ENCODE measurements around the gene PDK4. TPM values are rescaled to one million over a fixed set of nuclear protein-coding genes. Genes with fewer than 3 reads are reported as not detected.

PDK4 gene
- total RNA-seq, result under 1 TPM; 0.35 to 0.44 TPM
- polyA plus RNA-seq, result not detected

DNA sequence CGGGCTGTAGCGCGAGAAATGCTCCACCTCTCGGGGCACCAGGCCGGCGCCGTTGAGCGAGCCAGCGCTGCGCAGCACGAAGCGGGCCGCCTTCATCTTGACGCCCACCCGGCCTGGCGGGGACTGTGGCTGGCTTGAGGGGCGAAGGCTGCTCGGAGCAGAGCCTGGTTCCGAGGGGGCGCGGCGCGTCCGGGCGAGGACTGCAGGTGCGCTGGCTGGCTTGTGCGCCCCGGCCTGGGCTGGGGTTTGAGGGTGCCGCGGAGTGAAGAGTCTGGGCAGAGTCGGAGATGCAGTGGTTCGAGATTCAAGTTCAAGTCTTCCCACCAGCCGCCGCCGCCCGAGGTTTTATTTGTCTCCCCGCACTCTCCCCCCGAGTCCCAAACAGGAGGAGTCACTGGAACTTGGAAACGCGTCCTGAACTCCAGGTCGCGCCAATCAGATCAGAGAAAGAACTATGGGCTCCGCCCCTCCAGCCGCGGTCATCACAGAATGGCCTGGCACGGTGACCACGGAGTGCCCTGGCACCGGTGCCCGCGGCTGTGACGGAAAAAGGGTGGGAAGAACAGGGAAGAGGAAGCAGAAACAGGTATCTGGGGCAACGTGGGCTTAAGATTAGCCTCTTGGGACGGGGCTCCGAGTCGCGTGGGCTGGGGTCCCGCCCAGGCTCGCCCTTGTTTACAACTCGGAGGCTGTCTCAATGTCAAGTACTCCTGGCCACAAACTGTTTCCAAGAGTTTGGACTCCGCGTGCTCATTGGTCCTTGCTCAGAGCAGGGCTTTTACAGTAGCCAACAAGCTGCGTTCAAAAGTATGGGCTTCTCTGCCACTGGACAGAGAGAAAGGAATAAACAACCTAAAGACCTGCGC, at the start of gene PDK4:
TSS of gene PDK4 (minus strand) at position 319 of the 866 bp plus-strand sequence. CDS start at position 96, 223 bp downstream.
- no peak within 1 kb of the TSS for H3K4me3 Mint-ChIP-seq
- no peaks in the 10 kb centered on the region for H3K36me3 ChIP-seq (ENCODE audit: insufficient read depth, low read length)
- H3K36me3 Mint-ChIP-seq, result no peaks in the 10 kb centered on the region
- DNase-seq, result no peak
- peaks cover 12 to 19% of the 10 kb centered on the region in 2 donors for H3K27me3 Mint-ChIP-seq
- no peaks in the 10 kb centered on the region for H3K27me3 ChIP-seq (ENCODE audit: insufficient read depth, low read length)
- no peaks in the 10 kb centered on the region for H3K4me1 ChIP-seq (ENCODE audit: insufficient read depth, low read length)
- POLR2A ChIA-PET (ENCODE audit: partially characterized antibody), result no interaction called here
- intact Hi-C loops (cut with micrococcal nuclease), result no loop called here
- CTCF ChIA-PET (ENCODE audit: partially characterized antibody), result no interaction called here
- no peak within 1 kb of the TSS for H3K27ac Mint-ChIP-seq
- peaks cover 0 to 7% (median 4%) of the 10 kb centered on the region in 4 donors for H3K4me1 Mint-ChIP-seq
- H3K9me3 Mint-ChIP-seq, result peaks cover 0 to 6% (median 3%) of the 10 kb centered on the region in 8 donors
- no peak within 1 kb of the TSS for H3K27ac ChIP-seq (ENCODE audit: low read depth, low read length)
- no peaks in the 10 kb centered on the region for H3K9me3 ChIP-seq (ENCODE audit: control insufficient read depth in 1 of 2, low read length in 2 of 2)
- H3K4me3 ChIP-seq (ENCODE audit: low read length in 2 of 2), result no peak within 1 kb of the TSS

DNA sequence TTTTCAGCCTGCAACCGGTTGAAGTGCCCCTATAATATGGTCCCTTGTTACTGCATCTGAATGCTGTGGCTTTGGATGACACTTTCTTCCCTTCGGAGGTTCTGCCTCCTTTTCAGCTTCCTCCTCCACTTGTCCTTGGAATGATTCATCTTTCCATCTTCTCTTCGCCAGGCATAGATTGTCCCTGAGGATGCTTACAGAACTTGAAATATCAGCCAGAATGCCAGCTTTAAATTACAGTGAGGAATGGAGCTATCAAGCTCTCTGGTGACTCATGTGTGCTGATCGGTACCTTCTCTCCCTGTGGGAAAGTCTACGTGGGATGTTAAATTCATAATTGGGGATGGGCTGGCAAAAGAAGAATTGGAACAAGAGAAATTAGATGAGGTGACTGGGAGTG, 45.9 kb upstream of the PDK4 start:
- H3K4me1 Mint-ChIP-seq, result no peaks in the 10 kb centered on the region
- Histone ChIP-seq H3K9me3 (ENCODE audit: control insufficient read depth in 1 of 2, low read length in 2 of 2) (no peaks in the 10 kb centered on the region), H3K27me3 (ENCODE audit: insufficient read depth, low read length) (no peaks in the 10 kb centered on the region), H3K36me3 (ENCODE audit: insufficient read depth, low read length) (no peaks in the 10 kb centered on the region), H3K4me3 (ENCODE audit: low read length in 2 of 2) (no peak overlapping the region), H3K27ac (ENCODE audit: low read depth, low read length) (no peak overlapping the region), H3K4me1 (ENCODE audit: insufficient read depth, low read length) (no peaks in the 10 kb centered on the region)
- H3K27ac Mint-ChIP-seq, result no peak overlapping the region
- H3K36me3 Mint-ChIP-seq, result no peaks in the 10 kb centered on the region
- no peak for DNase-seq
- H3K9me3 Mint-ChIP-seq, result peaks cover 0 to 3% (median 0%) of the 10 kb centered on the region in 8 donors
- intact Hi-C loops (cut with micrococcal nuclease), result no loop called here
- no peak overlapping the region for H3K4me3 Mint-ChIP-seq
- ChIA-PET POLR2A (ENCODE audit: partially characterized antibody) (no interaction called here), CTCF (ENCODE audit: partially characterized antibody) (no interaction called here)
- H3K27me3 Mint-ChIP-seq, result peaks cover 0 to 2% of the 10 kb centered on the region in 2 donors

GRCh38 chr7:95636140-95636940, 40.0 kb upstream of the PDK4 start:
- POLR2A ChIA-PET (ENCODE audit: partially characterized antibody), result no interaction called here
- intact Hi-C loops (cut with micrococcal nuclease), result no loop called here
- no peaks in the 10 kb centered on the region for H3K9me3 ChIP-seq (ENCODE audit: control insufficient read depth in 1 of 2, low read length in 2 of 2)
- Mint-ChIP-seq H3K27ac (no peak overlapping the region), H3K36me3 (no peaks in the 10 kb centered on the region), H3K4me1 (no peaks in the 10 kb centered on the region), H3K27me3 (peaks cover 0 to 2% of the 10 kb centered on the region in 2 donors), H3K9me3 (peaks cover 0 to 2% (median 0%) of the 10 kb centered on the region in 8 donors), H3K4me3 (peak overlapping the region in 1 of 8 donors; percentile 21)
- H3K4me1 ChIP-seq (ENCODE audit: insufficient read depth, low read length), result no peaks in the 10 kb centered on the region
- no peak for DNase-seq
- H3K36me3 ChIP-seq (ENCODE audit: insufficient read depth, low read length), result no peaks in the 10 kb centered on the region
- H3K27ac ChIP-seq (ENCODE audit: low read depth, low read length), result no peak overlapping the region
- no peaks in the 10 kb centered on the region for H3K27me3 ChIP-seq (ENCODE audit: insufficient read depth, low read length)
- H3K4me3 ChIP-seq (ENCODE audit: low read length in 2 of 2), result no peak overlapping the region
- CTCF ChIA-PET (ENCODE audit: partially characterized antibody), result no interaction called here

GRCh38 chr7:95632609-95633008, 36.3 kb upstream of the PDK4 start:
- no peaks in the 10 kb centered on the region for H3K36me3 Mint-ChIP-seq
- Histone ChIP-seq H3K4me1 (ENCODE audit: insufficient read depth, low read length) (no peaks in the 10 kb centered on the region), H3K9me3 (ENCODE audit: control insufficient read depth in 1 of 2, low read length in 2 of 2) (no peaks in the 10 kb centered on the region), H3K36me3 (ENCODE audit: insufficient read depth, low read length) (no peaks in the 10 kb centered on the region), H3K27me3 (ENCODE audit: insufficient read depth, low read length) (no peaks in the 10 kb centered on the region), H3K27ac (ENCODE audit: low read depth, low read length) (no peak overlapping the region), H3K4me3 (ENCODE audit: low read length in 2 of 2) (no peak overlapping the region)
- POLR2A ChIA-PET (ENCODE audit: partially characterized antibody), result no interaction called here
- H3K27ac Mint-ChIP-seq, result no peak overlapping the region
- no peak overlapping the region for H3K4me3 Mint-ChIP-seq
- CTCF ChIA-PET (ENCODE audit: partially characterized antibody), result no interaction called here
- intact Hi-C loops (cut with micrococcal nuclease), result no loop called here
- H3K9me3 Mint-ChIP-seq, result peaks cover 0 to 2% (median 0%) of the 10 kb centered on the region in 8 donors
- no peak for DNase-seq
- H3K27me3 Mint-ChIP-seq, result no peaks in the 10 kb centered on the region
- no peaks in the 10 kb centered on the region for H3K4me1 Mint-ChIP-seq

DNA sequence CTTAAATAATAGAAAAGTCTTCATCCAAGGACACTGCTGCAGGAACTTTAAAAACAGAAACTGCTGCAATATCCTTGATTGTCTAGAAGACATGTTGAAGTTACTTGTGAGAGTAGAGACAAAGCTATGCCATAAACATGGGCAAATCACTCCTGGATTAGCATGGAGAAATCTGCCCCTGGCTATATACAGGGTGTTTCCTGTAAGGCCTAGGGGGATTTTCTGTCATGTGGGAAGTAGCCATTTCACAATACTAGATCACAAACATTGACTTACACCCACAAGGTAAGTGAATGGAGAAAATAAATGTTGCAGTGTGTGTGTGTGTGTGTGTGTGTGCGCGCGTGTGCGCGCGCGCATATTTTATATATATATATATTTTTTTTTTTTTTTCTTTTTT, 35.2 kb upstream of the PDK4 start:
- no peak overlapping the region for H3K27ac Mint-ChIP-seq
- no peaks in the 10 kb centered on the region for H3K9me3 ChIP-seq (ENCODE audit: control insufficient read depth in 1 of 2, low read length in 2 of 2)
- H3K4me3 Mint-ChIP-seq, result no peak overlapping the region
- H3K36me3 ChIP-seq (ENCODE audit: insufficient read depth, low read length), result no peaks in the 10 kb centered on the region
- no peaks in the 10 kb centered on the region for H3K36me3 Mint-ChIP-seq
- no peaks in the 10 kb centered on the region for H3K27me3 Mint-ChIP-seq
- DNase-seq, result no peak
- no peaks in the 10 kb centered on the region for H3K4me1 Mint-ChIP-seq
- intact Hi-C loops (cut with micrococcal nuclease), result no loop called here
- H3K27me3 ChIP-seq (ENCODE audit: insufficient read depth, low read length), result no peaks in the 10 kb centered on the region
- H3K27ac ChIP-seq (ENCODE audit: low read depth, low read length), result no peak overlapping the region
- ChIA-PET CTCF (ENCODE audit: partially characterized antibody) (no interaction called here), POLR2A (ENCODE audit: partially characterized antibody) (no interaction called here)
- no peaks in the 10 kb centered on the region for H3K4me1 ChIP-seq (ENCODE audit: insufficient read depth, low read length)
- peaks cover 0 to 2% (median 0%) of the 10 kb centered on the region in 8 donors for H3K9me3 Mint-ChIP-seq
- no peak overlapping the region for H3K4me3 ChIP-seq (ENCODE audit: low read length in 2 of 2)

DNA sequence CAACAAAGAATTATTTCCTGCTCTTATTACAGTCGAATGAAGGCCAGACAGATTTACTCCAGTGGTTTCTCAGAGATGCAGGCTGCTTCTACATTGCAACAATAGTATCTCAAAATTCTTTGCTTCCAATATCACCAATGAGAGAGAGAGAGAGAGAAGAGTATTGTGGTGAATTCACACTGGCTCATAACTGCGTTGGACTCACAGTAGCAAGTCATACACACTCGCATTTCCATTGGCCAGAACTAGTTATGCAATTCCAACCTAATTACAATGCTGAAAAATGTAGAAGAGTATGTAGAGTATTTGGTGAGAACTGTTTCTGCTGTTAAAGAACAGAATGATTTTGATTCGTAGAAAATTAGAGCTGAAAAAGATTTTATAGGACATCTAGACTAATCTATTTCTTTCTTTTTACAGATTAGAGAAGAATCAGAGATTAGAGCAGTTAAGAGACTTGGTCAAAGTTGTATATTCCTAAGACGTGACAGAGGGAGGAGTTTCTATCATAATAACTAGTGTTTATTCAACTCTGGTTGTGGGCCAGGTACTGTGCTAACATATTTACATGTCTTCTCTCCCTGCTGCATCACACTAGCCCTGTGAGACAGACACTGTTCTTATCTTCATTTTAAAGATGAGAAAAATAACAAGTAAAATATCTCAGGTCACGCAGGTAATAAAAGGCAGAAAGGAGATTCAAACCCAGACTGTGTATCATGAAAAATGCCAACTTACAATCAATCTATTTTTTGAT, 34.6 kb upstream of the PDK4 start:
- no peaks in the 10 kb centered on the region for H3K27me3 ChIP-seq (ENCODE audit: insufficient read depth, low read length)
- ChIA-PET CTCF (ENCODE audit: partially characterized antibody) (no interaction called here), POLR2A (ENCODE audit: partially characterized antibody) (no interaction called here)
- Mint-ChIP-seq H3K9me3 (peaks cover 0 to 2% (median 0%) of the 10 kb centered on the region in 8 donors), H3K4me1 (no peaks in the 10 kb centered on the region), H3K4me3 (no peak overlapping the region), H3K27ac (no peak overlapping the region), H3K27me3 (no peaks in the 10 kb centered on the region), H3K36me3 (no peaks in the 10 kb centered on the region)
- no peak overlapping the region for H3K27ac ChIP-seq (ENCODE audit: low read depth, low read length)
- DNase-seq, result no peak
- H3K4me1 ChIP-seq (ENCODE audit: insufficient read depth, low read length), result no peaks in the 10 kb centered on the region
- no peaks in the 10 kb centered on the region for H3K36me3 ChIP-seq (ENCODE audit: insufficient read depth, low read length)
- intact Hi-C loops (cut with micrococcal nuclease), result no loop called here
- H3K9me3 ChIP-seq (ENCODE audit: control insufficient read depth in 1 of 2, low read length in 2 of 2), result no peaks in the 10 kb centered on the region
- no peak overlapping the region for H3K4me3 ChIP-seq (ENCODE audit: low read length in 2 of 2)

GRCh38 chr7:95628831-95629439, 32.6 kb upstream of the PDK4 start:
- Mint-ChIP-seq H3K27ac (no peak overlapping the region), H3K9me3 (peaks cover 0 to 2% (median under 1%) of the 10 kb centered on the region in 8 donors), H3K4me1 (no peaks in the 10 kb centered on the region), H3K36me3 (no peaks in the 10 kb centered on the region), H3K4me3 (no peak overlapping the region), H3K27me3 (peaks cover 0 to 1% of the 10 kb centered on the region in 2 donors)
- ChIA-PET POLR2A (ENCODE audit: partially characterized antibody) (no interaction called here), CTCF (ENCODE audit: partially characterized antibody) (no interaction called here)
- no peaks in the 10 kb centered on the region for H3K27me3 ChIP-seq (ENCODE audit: insufficient read depth, low read length)
- intact Hi-C loops (cut with micrococcal nuclease), result no loop called here
- no peak overlapping the region for H3K4me3 ChIP-seq (ENCODE audit: low read length in 2 of 2)
- no peak overlapping the region for H3K27ac ChIP-seq (ENCODE audit: low read depth, low read length)
- H3K9me3 ChIP-seq (ENCODE audit: control insufficient read depth in 1 of 2, low read length in 2 of 2), result no peaks in the 10 kb centered on the region
- H3K4me1 ChIP-seq (ENCODE audit: insufficient read depth, low read length), result no peaks in the 10 kb centered on the region
- DNase-seq, result no peak
- no peaks in the 10 kb centered on the region for H3K36me3 ChIP-seq (ENCODE audit: insufficient read depth, low read length)
